ENCODE results near the gene TSPAN11. TPM values are rescaled to one million over a fixed set of nuclear protein-coding genes. Genes with fewer than 3 reads are reported as not detected.

Gene TSPAN11
- total RNA-seq, 4 donors from 2014 or later: 1.5 to 3.0 (median 2.9) TPM

DNA sequence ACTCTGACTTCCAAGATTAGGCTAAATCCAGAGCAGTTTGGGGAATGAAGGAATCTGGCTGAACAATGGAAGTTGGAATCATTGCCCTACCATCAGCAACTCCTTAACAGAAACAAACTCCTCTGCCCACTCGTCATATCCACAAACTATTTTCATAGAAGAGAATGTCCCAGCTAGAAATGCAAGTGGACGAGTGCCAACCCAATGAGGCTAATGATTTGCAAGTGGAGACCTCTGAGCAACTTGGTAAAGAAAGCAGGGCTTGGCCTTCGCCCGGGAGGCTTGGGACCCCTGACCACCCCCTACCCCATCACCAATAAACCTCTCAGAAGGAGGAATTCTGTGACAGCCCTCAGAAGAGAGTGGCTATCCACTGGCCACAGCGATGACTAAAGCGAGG is 107.1 kb downstream of the TSPAN11 start:
- intact Hi-C loops (cut with DNase I; ENCODE audit: low total_unique reads): no loop called here
- WGBS, 2 donors (ENCODE audit: low coverage in 1 of 2): 79 to 82% methylated on average over 4 to 6 of the region's 6 CpGs
- TF ChIP-seq POLR2A (IDR thresholded peaks at IDR 0.05) (no peak), EP300 (IDR thresholded peaks at IDR 0.05; ENCODE audit: low read depth) (no peak), POLR2AphosphoS5 (IDR thresholded peaks at IDR 0.05) (no peak)
- TF ChIP-seq, protein P1, sequence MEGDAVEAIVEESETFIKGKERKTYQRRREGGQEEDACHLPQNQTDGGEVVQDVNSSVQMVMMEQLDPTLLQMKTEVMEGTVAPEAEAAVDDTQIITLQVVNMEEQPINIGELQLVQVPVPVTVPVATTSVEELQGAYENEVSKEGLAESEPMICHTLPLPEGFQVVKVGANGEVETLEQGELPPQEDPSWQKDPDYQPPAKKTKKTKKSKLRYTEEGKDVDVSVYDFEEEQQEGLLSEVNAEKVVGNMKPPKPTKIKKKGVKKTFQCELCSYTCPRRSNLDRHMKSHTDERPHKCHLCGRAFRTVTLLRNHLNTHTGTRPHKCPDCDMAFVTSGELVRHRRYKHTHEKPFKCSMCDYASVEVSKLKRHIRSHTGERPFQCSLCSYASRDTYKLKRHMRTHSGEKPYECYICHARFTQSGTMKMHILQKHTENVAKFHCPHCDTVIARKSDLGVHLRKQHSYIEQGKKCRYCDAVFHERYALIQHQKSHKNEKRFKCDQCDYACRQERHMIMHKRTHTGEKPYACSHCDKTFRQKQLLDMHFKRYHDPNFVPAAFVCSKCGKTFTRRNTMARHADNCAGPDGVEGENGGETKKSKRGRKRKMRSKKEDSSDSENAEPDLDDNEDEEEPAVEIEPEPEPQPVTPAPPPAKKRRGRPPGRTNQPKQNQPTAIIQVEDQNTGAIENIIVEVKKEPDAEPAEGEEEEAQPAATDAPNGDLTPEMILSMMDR (IDR thresholded peaks at IDR 0.05): no peak
- Histone ChIP-seq H3K36me3 (no peaks in the 10 kb centered on the region), H3K27me3 (no peaks in the 10 kb centered on the region), H3K27ac (no peak overlapping the region), H3K4me1 (no peaks in the 10 kb centered on the region), H3K4me3 (no peak overlapping the region), H3K9me3 (no peaks in the 10 kb centered on the region)
- in situ Hi-C loops (cut with MboI; ENCODE audit: low pct_ligation_motif_present in 1 of 4, low pct_unique_long_range_greater_than_20kb in 1 of 4, low sequenced_read_pairs in 3 of 4): no loop called here
- no peak for DNase-seq

- intact Hi-C loops (cut with DNase I; ENCODE audit: low total_unique reads) (no loop called here), in situ Hi-C loops (cut with MboI; ENCODE audit: low pct_ligation_motif_present in 1 of 4, low pct_unique_long_range_greater_than_20kb in 1 of 4, low sequenced_read_pairs in 3 of 4) (no loop called here)
- Histone ChIP-seq H3K4me1 (no peaks in the 10 kb centered on the region), H3K27ac (no peak overlapping the region), H3K36me3 (no peaks in the 10 kb centered on the region), H3K4me3 (no peak overlapping the region), H3K9me3 (no peaks in the 10 kb centered on the region), H3K27me3 (no peaks in the 10 kb centered on the region)
- TF ChIP-seq, protein P1 (IDR thresholded peaks at IDR 0.05): no peak
- TF ChIP-seq POLR2AphosphoS5 (IDR thresholded peaks at IDR 0.05) (no peak), EP300 (IDR thresholded peaks at IDR 0.05; ENCODE audit: low read depth) (no peak), POLR2A (IDR thresholded peaks at IDR 0.05) (no peak)
- no peak for DNase-seq
- 81% methylated on average over 3 of the region's 3 CpGs; no CpG with 5 or more reads in 1 of the 2 donors for WGBS, 2 donors (ENCODE audit: low coverage in 1 of 2)
These were observed 107.8 kb downstream of the TSPAN11 start for GRCh38 chr12:31034372-31034771.

DNA sequence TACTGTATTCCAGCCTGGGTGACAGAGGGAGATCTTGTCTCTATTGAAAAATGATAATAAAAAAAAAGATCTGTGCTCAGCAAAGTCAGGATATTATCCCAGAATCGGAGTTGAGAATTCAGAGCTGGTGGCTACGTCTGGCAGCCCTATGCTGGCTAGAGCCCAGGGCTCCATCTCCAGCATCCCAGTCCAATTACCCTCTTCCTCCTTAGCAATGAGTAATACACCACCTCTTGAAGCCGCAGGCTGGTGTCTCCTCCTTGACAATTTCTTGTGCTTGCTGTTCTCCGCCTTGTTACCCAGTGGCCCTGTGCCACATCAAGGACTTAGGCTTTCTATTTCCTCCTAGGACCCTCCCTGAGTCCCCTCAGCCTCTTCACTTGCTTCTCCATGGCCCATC is 108.7 kb downstream of the TSPAN11 start:
- no peak for DNase-seq
- in situ Hi-C loops (cut with MboI; ENCODE audit: low pct_ligation_motif_present in 1 of 4, low pct_unique_long_range_greater_than_20kb in 1 of 4, low sequenced_read_pairs in 3 of 4) (no loop called here), intact Hi-C loops (cut with DNase I; ENCODE audit: low total_unique reads) (no loop called here)

DNA sequence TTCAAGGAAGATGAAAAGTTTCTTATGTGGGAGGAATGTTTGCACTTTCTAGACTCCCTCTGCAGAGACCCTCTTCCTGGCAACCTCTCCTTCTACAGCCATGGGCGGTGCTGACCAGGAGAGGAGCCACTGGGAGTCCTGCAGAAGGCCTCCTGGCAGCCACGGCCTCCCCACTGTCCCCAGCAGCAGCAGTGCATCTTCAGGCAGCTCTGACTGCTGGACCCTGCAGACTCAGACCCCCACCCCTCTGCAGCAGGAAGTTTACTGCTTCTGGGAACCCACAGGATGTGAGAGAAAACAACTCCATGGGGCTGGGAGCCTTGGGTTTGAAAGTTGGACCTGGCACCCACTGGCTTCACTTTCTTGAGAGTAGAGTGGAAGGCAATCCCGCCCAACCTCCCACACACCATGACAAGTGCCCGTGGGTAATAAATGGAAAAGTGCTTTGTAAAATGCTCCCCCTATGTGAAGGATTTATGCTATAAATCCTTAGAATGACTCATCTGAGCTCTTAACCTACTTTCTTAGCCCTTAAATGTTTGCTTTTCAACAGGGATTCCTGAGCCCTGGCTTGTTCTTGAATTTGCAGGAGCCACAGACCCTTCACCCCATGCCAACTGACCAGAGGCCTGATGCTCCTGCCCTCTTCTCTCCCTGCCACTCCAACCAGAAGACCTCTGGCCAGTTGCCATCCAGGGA is 109.6 kb downstream of the TSPAN11 start:
- in situ Hi-C loops (cut with MboI; ENCODE audit: low pct_ligation_motif_present in 1 of 4, low pct_unique_long_range_greater_than_20kb in 1 of 4, low sequenced_read_pairs in 3 of 4): no loop called here

More for the DNA sequence above, 108.7 kb downstream of the TSPAN11 start:
- no peaks in the 10 kb centered on the region for H3K9me3 ChIP-seq
- no peak overlapping the region for H3K27ac ChIP-seq
- H3K27me3 ChIP-seq: no peaks in the 10 kb centered on the region
- H3K36me3 ChIP-seq: no peaks in the 10 kb centered on the region
- WGBS, 2 donors (ENCODE audit: low coverage in 1 of 2): 70 to 87% methylated on average over 1 to 4 of the region's 4 CpGs
- H3K4me3 ChIP-seq: no peak overlapping the region
- TF ChIP-seq POLR2A (IDR thresholded peaks at IDR 0.05): no peak
- TF ChIP-seq POLR2AphosphoS5 (IDR thresholded peaks at IDR 0.05): no peak
- no peak for TF ChIP-seq EP300 (IDR thresholded peaks at IDR 0.05; ENCODE audit: low read depth)
- TF ChIP-seq, protein P1 (IDR thresholded peaks at IDR 0.05): no peak
- H3K4me1 ChIP-seq: no peaks in the 10 kb centered on the region

More for the DNA sequence above, 109.6 kb downstream of the TSPAN11 start:
- Histone ChIP-seq H3K4me1 (no peaks in the 10 kb centered on the region), H3K36me3 (no peaks in the 10 kb centered on the region), H3K27ac (no peak overlapping the region), H3K27me3 (no peaks in the 10 kb centered on the region), H3K4me3 (no peak overlapping the region), H3K9me3 (no peaks in the 10 kb centered on the region)
- intact Hi-C loops (cut with DNase I; ENCODE audit: low total_unique reads): no loop called here
- WGBS, 2 donors (ENCODE audit: low coverage in 1 of 2): 0 to 68% methylated on average over 1 to 4 of the region's 4 CpGs
- TF ChIP-seq, protein P1 (IDR thresholded peaks at IDR 0.05): no peak
- TF ChIP-seq POLR2A (IDR thresholded peaks at IDR 0.05): no peak
- no peak for TF ChIP-seq POLR2AphosphoS5 (IDR thresholded peaks at IDR 0.05)
- TF ChIP-seq EP300 (IDR thresholded peaks at IDR 0.05; ENCODE audit: low read depth): no peak
- no peak for DNase-seq
